M059J (cell line): Measurements from ENCODE around the gene TMCC2. TPM values are rescaled to one million over a fixed set of nuclear protein-coding genes. Genes with fewer than 3 reads are reported as not detected.

Source experiments
- DNase-seq: peaks from one replicate; pipeline ENCODE4 v3.0.0-alpha.2; 2012; ENCODE audit warnings: low read depth
- total RNA-seq: library from RNA; depleted of rRNA; stranded (reverse); fragments of >200 nt; shearing (Covaris generic); gene quantifications from 2 replicates; pipeline ENCODE4 v1.2.3, GENCODE V29; 2014

The TMCC2 gene
- total RNA-seq, 1 experiment from 2014 or later: 2.7 TPM

DNA sequence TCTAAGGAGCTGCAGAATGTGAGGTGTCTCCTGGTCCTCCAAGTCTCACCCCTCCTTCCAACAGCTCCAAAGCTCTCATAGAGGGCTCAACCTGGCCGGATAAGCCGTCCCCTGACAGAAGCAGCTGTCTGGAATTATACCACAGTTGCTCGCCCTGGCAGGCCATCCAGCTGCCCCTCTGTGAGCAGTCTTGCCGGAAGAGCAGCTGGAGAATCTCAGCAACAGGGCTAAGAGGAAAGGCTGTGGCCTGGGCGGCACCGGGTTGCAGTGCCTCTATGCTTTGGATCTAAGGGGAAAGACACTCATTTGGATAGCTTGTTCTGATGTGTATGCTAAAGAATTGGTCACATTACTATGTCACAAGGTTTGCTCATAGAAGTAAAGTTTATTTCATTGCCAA is 12.4 kb downstream of the TMCC2 start:
- DNase-seq: no peak

- no peak for DNase-seq
These were observed 12.8 kb downstream of the TMCC2 start for GRCh38 chr1:205240569-205240968.

DNA sequence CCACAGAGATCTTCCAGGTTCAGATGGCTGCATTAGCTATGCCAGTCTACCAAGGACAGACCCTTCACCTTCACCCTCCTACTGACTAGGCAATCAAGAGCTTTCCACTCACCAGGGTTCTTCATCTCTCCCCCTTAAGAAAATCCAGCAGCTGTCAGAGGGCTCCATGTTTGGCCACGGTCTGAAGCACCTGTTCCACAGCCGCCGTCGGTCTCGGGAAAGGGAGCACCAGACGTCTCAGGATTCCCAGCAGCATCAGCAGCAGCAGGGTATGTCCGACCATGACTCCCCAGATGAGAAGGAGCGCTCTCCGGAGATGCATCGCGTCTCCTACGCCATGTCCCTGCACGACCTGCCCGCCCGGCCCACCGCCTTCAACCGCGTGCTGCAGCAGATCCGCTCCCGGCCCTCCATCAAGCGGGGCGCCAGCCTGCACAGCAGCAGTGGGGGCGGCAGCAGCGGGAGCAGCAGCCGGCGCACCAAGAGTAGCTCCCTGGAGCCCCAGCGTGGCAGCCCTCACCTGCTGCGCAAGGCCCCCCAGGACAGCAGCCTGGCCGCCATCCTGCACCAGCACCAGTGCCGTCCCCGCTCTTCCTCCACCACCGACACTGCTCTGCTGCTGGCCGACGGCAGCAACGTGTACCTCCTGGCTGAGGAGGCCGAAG is 13.8 kb downstream of the TMCC2 start:
- DNase-seq: no peak

DNA sequence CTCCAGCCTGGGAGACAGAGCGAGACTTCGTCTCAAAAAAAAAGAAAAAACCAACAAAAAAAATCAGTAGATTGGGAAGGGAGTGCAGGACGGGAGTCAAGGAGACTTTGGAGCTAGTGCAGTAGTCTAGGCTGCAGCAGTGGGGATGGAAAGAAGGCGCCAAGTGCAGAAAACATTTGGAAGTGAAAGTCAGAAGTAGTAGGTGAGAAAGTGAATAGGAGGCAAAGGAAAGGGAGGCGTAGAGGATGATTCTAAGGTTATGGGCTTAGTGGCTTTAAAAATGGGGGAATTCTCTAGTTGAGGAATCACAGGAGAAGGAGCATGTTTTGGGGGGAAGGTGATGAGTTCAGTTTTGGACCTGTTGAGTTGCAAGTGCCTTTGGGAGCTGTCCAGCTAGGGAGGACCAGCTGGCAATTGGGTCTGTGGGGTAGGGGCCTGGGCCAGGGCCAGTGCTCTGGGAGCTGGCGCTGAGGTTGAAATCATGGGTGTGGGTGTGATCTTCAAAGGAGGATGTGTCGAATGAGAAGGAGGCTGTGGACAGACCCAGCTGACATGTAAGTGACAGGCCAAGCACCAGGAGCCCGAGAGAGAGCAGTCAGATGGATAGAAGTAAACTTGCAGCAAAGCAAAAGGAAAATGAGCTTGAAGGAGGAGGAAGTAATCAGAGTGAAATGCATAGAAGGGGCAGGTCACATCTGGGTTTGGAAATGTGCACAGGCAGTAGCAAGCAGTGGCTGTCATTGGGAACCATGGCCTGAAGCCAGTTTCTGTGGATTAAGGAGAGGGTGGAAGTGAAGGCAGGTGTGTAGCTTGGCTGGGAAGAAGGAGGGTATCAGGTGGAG is 15.8 kb downstream of the TMCC2 start:
- no peak for DNase-seq

- no peak for DNase-seq
These were observed 16.6 kb downstream of the TMCC2 start for GRCh38 chr1:205244384-205244783.

DNA sequence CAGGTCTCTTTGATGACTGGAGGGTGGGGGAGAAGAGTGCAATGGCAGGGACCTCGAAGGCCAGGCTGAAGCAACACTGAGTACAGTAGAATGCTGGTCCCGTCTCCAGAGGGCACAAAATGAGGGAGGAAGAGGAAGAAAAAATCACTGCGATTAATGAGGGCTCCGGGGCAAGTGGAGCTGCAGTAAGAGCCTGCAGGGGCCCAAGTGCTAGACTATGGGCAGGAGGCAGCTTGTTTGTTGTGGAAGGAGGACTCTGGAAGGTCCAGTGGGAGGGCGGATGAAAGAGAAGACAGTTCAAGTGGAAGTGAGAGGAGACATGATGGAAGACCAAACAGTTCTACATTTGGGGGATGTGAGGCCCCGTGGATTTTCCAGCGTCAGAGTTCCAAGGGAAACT is 17.4 kb downstream of the TMCC2 start:
- no peak for DNase-seq

DNA sequence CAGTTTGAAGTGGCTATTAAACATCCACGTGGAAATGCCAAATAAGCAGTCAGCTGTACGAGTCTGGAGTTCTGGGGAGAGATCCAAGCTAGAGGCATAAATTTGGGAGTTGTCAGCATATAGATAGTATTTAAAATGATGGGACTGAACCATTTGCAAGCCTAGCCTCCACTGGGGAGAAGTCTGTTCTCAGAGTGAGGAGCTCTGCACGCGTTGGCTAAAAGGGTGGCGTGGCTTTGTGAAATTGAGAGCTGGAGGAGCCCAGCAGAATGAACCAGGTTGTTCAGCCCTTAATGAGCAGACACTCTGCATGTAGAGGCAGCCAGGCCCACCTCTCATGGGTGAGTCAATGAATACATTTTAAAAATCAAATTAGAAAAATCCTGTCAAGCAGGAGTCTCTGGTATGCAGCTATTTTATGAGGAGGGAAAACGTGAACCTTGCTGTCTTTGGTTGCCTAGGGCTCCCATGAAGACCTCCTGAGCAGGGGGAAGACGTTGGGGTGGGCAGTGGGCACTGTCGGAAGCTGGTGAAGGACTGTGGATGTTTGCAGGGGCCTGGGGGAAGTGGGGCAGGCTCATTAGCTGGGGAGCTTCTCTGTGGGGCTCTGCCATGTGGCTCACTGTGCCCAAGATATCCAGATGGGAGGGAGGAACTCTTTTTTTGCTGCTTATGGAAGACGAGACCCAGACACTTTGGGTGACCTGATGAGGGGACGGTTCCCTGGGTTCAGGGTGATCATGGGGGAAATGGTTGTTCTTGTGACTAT is 18.8 kb downstream of the TMCC2 start:
- no peak for DNase-seq

- DNase-seq: no peak
These were observed 19.6 kb downstream of the TMCC2 start for GRCh38 chr1:205247130-205247921.

- peak; percentile 49 for DNase-seq
These were observed 21.3 kb downstream of the TMCC2 start for GRCh38 chr1:205248793-205249601.

DNA sequence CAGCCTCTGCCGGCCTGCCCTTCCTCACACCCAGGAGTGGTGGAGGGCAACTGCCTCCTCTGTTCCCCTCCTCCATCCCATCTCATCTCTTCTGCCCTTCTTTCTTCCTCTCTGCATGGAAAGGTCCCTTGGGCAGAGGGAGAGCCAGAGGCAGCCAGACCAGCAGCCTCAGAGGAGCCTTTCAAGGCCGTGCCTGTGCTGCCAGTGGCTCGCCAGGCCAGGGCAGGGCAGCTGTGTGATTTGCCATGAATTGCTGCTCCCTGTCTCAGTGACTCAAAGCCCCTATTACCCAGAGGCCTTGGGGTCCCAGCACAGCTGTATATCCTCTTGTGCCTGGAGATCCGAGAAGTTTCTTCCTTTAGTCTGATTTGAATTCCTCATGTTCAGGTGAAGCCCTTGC is 21.9 kb downstream of the TMCC2 start:
- DNase-seq: no peak

- no peak for DNase-seq
These were observed 23.0 kb downstream of the TMCC2 start for GRCh38 chr1:205250699-205251098.

DNA sequence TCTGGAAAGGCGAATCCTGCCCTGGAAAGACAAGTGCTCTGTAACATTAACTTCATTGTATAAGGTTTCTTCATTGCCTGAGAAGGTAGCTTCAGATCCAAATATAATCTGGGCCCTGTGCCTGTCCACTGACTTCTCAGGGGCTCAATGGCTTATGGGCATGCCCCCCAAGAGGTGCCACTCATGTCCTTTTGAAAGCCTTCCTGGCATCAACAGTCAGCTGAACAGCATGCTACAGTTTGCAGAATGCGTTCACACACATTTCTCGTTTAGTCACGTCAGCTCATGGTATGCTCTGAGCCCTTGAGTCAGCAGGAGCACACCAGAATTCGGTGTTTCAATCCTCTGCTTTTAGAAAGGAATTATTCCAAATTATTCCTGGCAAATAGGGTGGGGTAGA is 23.8 kb downstream of the TMCC2 start:
- DNase-seq: no peak

GRCh38 chr1:205255941-205256780 is 28.4 kb downstream of the TMCC2 start:
- DNase-seq: peak; percentile 79

DNA sequence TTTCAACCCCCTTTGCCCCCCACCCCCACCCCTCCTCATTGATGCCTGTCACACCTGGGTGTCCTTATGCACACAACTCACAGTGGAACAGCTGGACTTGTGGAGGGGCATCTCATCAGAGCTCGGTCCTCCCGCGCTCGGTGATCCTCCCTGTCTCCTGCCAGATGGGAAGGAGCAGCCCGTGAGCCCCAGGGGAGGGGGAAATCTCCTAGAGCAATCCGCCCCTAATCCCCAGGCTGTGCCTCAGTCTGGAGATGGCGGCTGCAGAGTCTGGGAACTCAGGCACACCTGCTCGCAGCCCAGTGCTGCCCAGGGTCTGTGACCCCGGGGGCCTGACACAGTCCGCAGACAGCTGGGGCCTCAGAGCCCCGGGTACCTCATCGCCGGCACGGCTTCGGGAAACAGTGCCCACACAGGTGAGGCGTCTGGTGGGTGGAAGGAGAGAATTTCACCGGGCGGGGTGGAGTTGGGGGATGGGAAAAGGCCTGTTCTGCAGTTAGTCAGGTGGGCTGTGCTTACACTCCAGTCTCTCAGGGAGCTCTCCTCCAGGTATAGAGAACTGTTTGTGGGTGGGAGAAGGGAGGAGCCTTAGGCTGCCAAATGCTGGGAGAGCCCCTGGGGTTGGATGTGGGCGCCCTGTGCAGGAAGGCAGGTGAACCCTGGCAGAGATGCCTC is 29.3 kb downstream of the TMCC2 start:
- no peak for DNase-seq

- no peak for DNase-seq
These were observed 30.0 kb downstream of the TMCC2 start for GRCh38 chr1:205257735-205258134.

DNA sequence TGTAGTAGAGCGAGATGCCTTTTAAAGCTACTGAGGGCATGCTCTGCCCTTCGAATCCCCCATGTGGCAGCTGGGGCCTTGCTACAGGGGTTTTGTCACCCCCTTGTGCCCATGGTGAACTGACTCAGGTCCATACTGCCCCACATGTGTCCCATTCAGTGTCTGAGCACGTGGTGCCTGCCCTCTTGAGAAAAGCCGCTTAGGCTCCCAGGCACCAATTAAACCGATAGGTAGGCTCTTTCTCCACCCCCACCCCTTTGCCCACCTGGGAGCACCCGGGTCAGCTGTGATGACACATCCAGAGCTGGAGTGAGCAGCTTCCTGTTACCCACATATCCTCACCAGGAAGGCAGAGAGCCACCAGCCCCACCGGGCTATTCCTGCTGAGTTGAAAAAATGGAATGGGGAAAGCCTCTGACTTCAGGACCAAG is 30.5 kb downstream of the TMCC2 start:
- DNase-seq: peak; percentile 29

- DNase-seq: peak; percentile 71
These were observed 31.0 kb downstream of the TMCC2 start for GRCh38 chr1:205258719-205259118.

DNA sequence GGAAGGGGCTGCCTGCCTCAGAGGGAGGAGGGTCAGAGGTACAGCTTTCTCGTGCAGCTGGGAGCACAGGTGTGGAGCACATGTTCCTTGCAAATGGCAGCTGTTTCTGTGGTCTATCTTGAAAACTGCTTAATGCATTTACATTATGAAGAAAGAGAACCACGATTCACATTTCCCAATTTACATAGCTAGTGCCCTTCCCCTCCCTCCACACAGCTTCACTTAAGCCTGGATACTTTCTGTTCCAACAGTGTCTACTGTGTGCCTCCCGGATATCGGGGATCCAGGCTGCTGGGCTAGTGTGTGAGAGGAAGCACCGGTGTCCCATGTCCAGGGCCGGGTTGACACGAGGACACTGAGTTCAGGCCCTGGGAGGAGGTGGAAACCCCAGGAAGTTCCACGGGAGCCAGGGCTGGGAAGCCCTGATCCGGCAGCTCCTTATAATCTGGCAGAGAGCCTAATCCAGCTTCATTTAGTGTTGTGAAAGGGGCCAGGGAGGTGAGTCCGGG is 31.6 kb downstream of the TMCC2 start:
- no peak for DNase-seq

- DNase-seq: no peak
These were observed 32.3 kb downstream of the TMCC2 start for GRCh38 chr1:205259998-205260397.
